Astrocyte (in vitro differentiated cells and primary cell): ENCODE measurements around the gene GPRASP3. TPM values are rescaled to one million over a fixed set of nuclear protein-coding genes. Genes with fewer than 3 reads are reported as not detected.

Experiments
- DNase-seq: peaks from one replicate; pipeline ENCODE4 v3.0.0-alpha.2; 2010; ENCODE audit warnings: low read depth
- FAIRE-seq: peaks from 2 replicates; lab custom pipeline; 2011; peaks lifted over from hg19 to GRCh38; lab: Jason Lieb, UNC
- H2AFZ ChIP-seq: 2 replicates; pipeline ENCODE4 v1.6.0; 2012; ENCODE audit warnings: low read depth, low read length, inconsistent platforms
- H3K27ac ChIP-seq: 2 replicates; pipeline ENCODE4 v1.5.1; 2011; ENCODE audit warnings: low read depth, low read length, inconsistent platforms
- H3K27me3 ChIP-seq: 2 replicates; pipeline ENCODE4 v1.6.0; 2011; ENCODE audit warnings: low read length, inconsistent platforms; ENCODE audit not compliant: insufficient read depth
- H3K36me3 ChIP-seq: 2 replicates; pipeline ENCODE4 v1.5.1; 2011; ENCODE audit warnings: low read length, inconsistent platforms; ENCODE audit not compliant: insufficient read depth
- H3K4me1 ChIP-seq: 2 replicates; pipeline ENCODE4 v1.5.1; 2011; ENCODE audit warnings: low read length, inconsistent platforms; ENCODE audit not compliant: insufficient read depth
- H3K4me2 ChIP-seq: 2 replicates; pipeline ENCODE4 v1.6.0; 2012; ENCODE audit warnings: low read length, inconsistent platforms
- H3K4me3 ChIP-seq: 2 replicates; pipeline ENCODE4 v1.5.1; 2011; ENCODE audit warnings: low read depth, mild to moderate bottlenecking, low read length, inconsistent platforms; ENCODE audit not compliant: insufficient read depth
- H3K79me2 ChIP-seq: 2 replicates; pipeline ENCODE4 v1.6.0; 2012; ENCODE audit warnings: mild to moderate bottlenecking, low read length, inconsistent platforms; ENCODE audit not compliant: insufficient read depth
- H3K9ac ChIP-seq: 2 replicates; pipeline ENCODE4 v1.6.0; 2012; ENCODE audit warnings: mild to moderate bottlenecking, low read length, inconsistent platforms
- H3K9me3 ChIP-seq: 2 replicates; pipeline ENCODE4 v1.5.1; 2012; ENCODE audit warnings: low read depth, mild to moderate bottlenecking, low read length, inconsistent platforms; ENCODE audit not compliant: insufficient read depth
- H4K20me1 ChIP-seq: 2 replicates; pipeline ENCODE4 v1.6.0; 2012; ENCODE audit warnings: low read length, inconsistent platforms; ENCODE audit not compliant: insufficient read depth
- H3K27ac Mint-ChIP-seq: one replicate; pipeline ENCODE4 v1.8.0; 2021; ENCODE audit warnings: mild to moderate bottlenecking, mixed read lengths; ENCODE audit not compliant: unreplicated experiment
- H3K27me3 Mint-ChIP-seq: one replicate; pipeline ENCODE4 v1.8.0; 2021; ENCODE audit warnings: low read depth, mixed read lengths; ENCODE audit not compliant: unreplicated experiment
- H3K36me3 Mint-ChIP-seq: one replicate; pipeline ENCODE4 v1.8.0; 2021; ENCODE audit warnings: low read depth, mixed read lengths; ENCODE audit not compliant: unreplicated experiment
- H3K4me1 Mint-ChIP-seq: one replicate; pipeline ENCODE4 v1.8.0; 2021; ENCODE audit warnings: low read depth, mixed read lengths; ENCODE audit not compliant: unreplicated experiment
- H3K4me3 Mint-ChIP-seq: one replicate; pipeline ENCODE4 v1.8.0; 2021; ENCODE audit warnings: mild to moderate bottlenecking, moderate library complexity, mixed read lengths; ENCODE audit not compliant: unreplicated experiment
- H3K9me3 Mint-ChIP-seq: one replicate; pipeline ENCODE4 v1.8.0; 2021; ENCODE audit warnings: mild to moderate bottlenecking, mixed read lengths; ENCODE audit not compliant: unreplicated experiment
- CTCF ChIP-seq: IDR thresholded peaks from 2 replicates; pipeline ENCODE4 v1.5.1; 2011; ENCODE audit warnings: low read depth, mild to moderate bottlenecking, inconsistent platforms, low read length, moderate library complexity; ENCODE audit not compliant: insufficient read depth
- EZH2 ChIP-seq: IDR thresholded peaks from 2 replicates; pipeline ENCODE4 v1.6.1; 2012; ENCODE audit warnings: mild to moderate bottlenecking, low read length, inconsistent platforms; ENCODE audit not compliant: insufficient read depth
- total RNA-seq: library from RNA; stranded (reverse); gene quantifications from 2 replicates; pipeline ENCODE4 v1.2.1, GENCODE V29; 2021

Gene GPRASP3
- total RNA-seq, 1 donor from 2014 or later, result 8.0 TPM

GRCh38 chrX:102767287-102767686 lies 46.7 kb downstream of the GPRASP3 start:
- no peak overlapping the region for H3K27ac Mint-ChIP-seq
- H3K9ac ChIP-seq, result no peak overlapping the region
- H4K20me1 ChIP-seq, result no peaks in the 10 kb centered on the region
- H2AFZ ChIP-seq, result no peak overlapping the region
- H3K4me3 ChIP-seq, result no peak overlapping the region
- no peak overlapping the region for H3K4me2 ChIP-seq
- no peak overlapping the region for H3K27ac ChIP-seq
- no peaks in the 10 kb centered on the region for H3K9me3 Mint-ChIP-seq
- H3K27me3 Mint-ChIP-seq, result no peaks in the 10 kb centered on the region
- H3K27me3 ChIP-seq, result no peaks in the 10 kb centered on the region
- peaks cover 25% of the 10 kb centered on the region for H3K79me2 ChIP-seq
- FAIRE-seq, result peak; percentile 70
- no peaks in the 10 kb centered on the region for H3K36me3 ChIP-seq
- peaks cover 13% of the 10 kb centered on the region for H3K4me1 ChIP-seq
- no peak for DNase-seq
- no peaks in the 10 kb centered on the region for H3K9me3 ChIP-seq
- H3K4me1 Mint-ChIP-seq, result peaks cover 2% of the 10 kb centered on the region
- no peak for TF ChIP-seq CTCF
- no peaks in the 10 kb centered on the region for H3K36me3 Mint-ChIP-seq
- H3K4me3 Mint-ChIP-seq, result peak overlapping the region; percentile 54

- TF ChIP-seq CTCF (no peak), EZH2 (no peak)
- H3K4me1 ChIP-seq, result peaks cover 13% of the 10 kb centered on the region
- no peaks in the 10 kb centered on the region for H4K20me1 ChIP-seq
- H3K27me3 ChIP-seq, result no peaks in the 10 kb centered on the region
- H3K27ac ChIP-seq, result peak overlapping the region; percentile 86
- H3K4me1 Mint-ChIP-seq, result peaks cover 2% of the 10 kb centered on the region
- peak overlapping the region; percentile 99 for H3K27ac Mint-ChIP-seq
- peak; percentile 80 for DNase-seq
- H3K9ac ChIP-seq, result peak overlapping the region; percentile 98
- peak overlapping the region; percentile 89 for H3K4me3 ChIP-seq
- no peaks in the 10 kb centered on the region for H3K36me3 Mint-ChIP-seq
- no peaks in the 10 kb centered on the region for H3K9me3 Mint-ChIP-seq
- H3K79me2 ChIP-seq, result peaks cover 25% of the 10 kb centered on the region
- H3K4me3 Mint-ChIP-seq, result peak overlapping the region; percentile 98
- no peaks in the 10 kb centered on the region for H3K36me3 ChIP-seq
- H3K9me3 ChIP-seq, result no peaks in the 10 kb centered on the region
- peak; percentile 87 for FAIRE-seq
- H2AFZ ChIP-seq, result peak overlapping the region; percentile 94
- H3K27me3 Mint-ChIP-seq, result no peaks in the 10 kb centered on the region
- H3K4me2 ChIP-seq, result peak overlapping the region; percentile 90
Observed at GRCh38 chrX:102768987-102769761, 48.6 kb downstream of the GPRASP3 start.

Other genes starting within 250 kb of the GPRASP3 start
- gene TCP11X2, start 248.9 kb upstream of the GPRASP3 start, total RNA-seq, result not detected in 2 replicates
- gene TMSB15A, start 204.0 kb upstream of the GPRASP3 start, total RNA-seq, result 0.46 and 1.6 TPM in 2 replicates
- gene ARMCX5, start 121.2 kb upstream of the GPRASP3 start, total RNA-seq, result 8.1 and 9.6 TPM in 2 replicates
- 2.3 and 2.7 TPM in 2 replicates for gene GPRASP1, start 69.3 kb upstream of the GPRASP3 start, total RNA-seq
- 9.1 and 10.1 TPM in 2 replicates for gene GPRASP2, start 8.3 kb upstream of the GPRASP3 start, total RNA-seq
- gene RAB40AL, start 216.5 kb downstream of the GPRASP3 start, total RNA-seq, result 0.25 TPM in 1 of 2 replicates, not detected in the other